Type B pancreatic cell (in vitro differentiated cells): Measurements from ENCODE around the gene KRTAP10-8. TPM values are rescaled to one million over a fixed set of nuclear protein-coding genes. Genes with fewer than 3 reads are reported as not detected.
"Not testable (repeated sequence)": the region's sequence is repeated elsewhere in the genome, so short reads cannot be mapped to it uniquely, and the experiment has no call there.

Experiments used
- DNase-seq: peaks from one replicate; pipeline ENCODE4 v3.0.0; 2021; ENCODE audit warnings: mixed read lengths; ENCODE audit not compliant: unreplicated experiment; ENCODE audit errors: extremely low spot score
- H3K27ac Mint-ChIP-seq: 2 replicates; pipeline ENCODE4 v1.8.0; 2021; ENCODE audit warnings: mild to moderate bottlenecking, mixed read lengths
- H3K27me3 Mint-ChIP-seq: 2 replicates; pipeline ENCODE4 v1.8.0; 2021; ENCODE audit warnings: mixed read lengths
- H3K36me3 Mint-ChIP-seq: 2 replicates; pipeline ENCODE4 v1.8.0; 2021; ENCODE audit warnings: mixed read lengths
- H3K4me1 Mint-ChIP-seq: one replicate; pipeline ENCODE4 v1.8.0; 2021; ENCODE audit warnings: mixed read lengths; ENCODE audit not compliant: unreplicated experiment
- H3K4me3 Mint-ChIP-seq: 2 replicates; pipeline ENCODE4 v1.8.0; 2021; ENCODE audit warnings: mild to moderate bottlenecking, mixed read lengths
- H3K9me3 Mint-ChIP-seq: 2 replicates; pipeline ENCODE4 v1.8.0; 2021; ENCODE audit warnings: mixed read lengths
- CTCF ChIP-seq: fragments of 200-600 bp; sonication (generic); conservative IDR thresholded peaks from 2 replicates; pipeline ENCODE4 v1.5.0; 2021; ENCODE audit warnings: antibody characterized with exemption, mild to moderate bottlenecking
- total RNA-seq: library from RNA; stranded (reverse); gene quantifications from 2 replicates; pipeline ENCODE4 v1.2.1, GENCODE V29; 2021; ENCODE audit warnings: low replicate concordance

The KRTAP10-8 gene
- total RNA-seq, 1 donor from 2014 or later, result not detected

GRCh38 chr21:44626673-44627143 is 14.8 kb downstream of the KRTAP10-8 start, which contains the start of gene KRTAP10-9:
Gene KRTAP10-9 (plus strand): TSS chr21:44627093. CDS start chr21:44627172, 79 bp downstream.
- no peak for DNase-seq
- H3K4me3 Mint-ChIP-seq, result no peak within 1 kb of the TSS
- H3K4me1 Mint-ChIP-seq, result no peaks in the 10 kb centered on the region
- peaks cover 26% of the 10 kb centered on the region for H3K9me3 Mint-ChIP-seq
- no peaks in the 10 kb centered on the region for H3K36me3 Mint-ChIP-seq
- H3K27ac Mint-ChIP-seq, result no peak within 1 kb of the TSS
- TF ChIP-seq CTCF, result no peak
- H3K27me3 Mint-ChIP-seq, result no peaks in the 10 kb centered on the region

GRCh38 chr21:44627181-44627822 is 15.4 kb downstream of the KRTAP10-8 start:
- not testable (repeated sequence) for DNase-seq, H3K27me3 Mint-ChIP-seq, H3K4me1 Mint-ChIP-seq, H3K36me3 Mint-ChIP-seq, H3K4me3 Mint-ChIP-seq, H3K27ac Mint-ChIP-seq
- H3K9me3 Mint-ChIP-seq, result peaks cover 32% of the 10 kb centered on the region

GRCh38 chr21:44627831-44628233 is 16.0 kb downstream of the KRTAP10-8 start:
- not testable (repeated sequence) for H3K27ac Mint-ChIP-seq, H3K27me3 Mint-ChIP-seq, H3K4me3 Mint-ChIP-seq, DNase-seq, H3K4me1 Mint-ChIP-seq, H3K36me3 Mint-ChIP-seq
- H3K9me3 Mint-ChIP-seq, result peaks cover 33% of the 10 kb centered on the region

GRCh38 chr21:44628707-44629391 is 17.0 kb downstream of the KRTAP10-8 start:
- no peak overlapping the region for H3K27ac Mint-ChIP-seq
- no peak for DNase-seq
- H3K36me3 Mint-ChIP-seq, result no peaks in the 10 kb centered on the region

GRCh38 chr21:44630440-44630839 is 18.6 kb downstream of the KRTAP10-8 start:
- Mint-ChIP-seq H3K36me3 (no peaks in the 10 kb centered on the region), H3K9me3 (peaks cover 24% of the 10 kb centered on the region), H3K27me3 (peaks cover 3% of the 10 kb centered on the region), H3K4me1 (no peaks in the 10 kb centered on the region), H3K4me3 (no peak overlapping the region), H3K27ac (no peak overlapping the region)
- TF ChIP-seq CTCF, result no peak
- no peak for DNase-seq

More at GRCh38 chr21:44628707-44629391, 17.0 kb downstream of the KRTAP10-8 start:
- H3K27me3 Mint-ChIP-seq, result peaks cover 3% of the 10 kb centered on the region
- no peak overlapping the region for H3K4me3 Mint-ChIP-seq
- no peak for TF ChIP-seq CTCF
- peaks cover 27% of the 10 kb centered on the region for H3K9me3 Mint-ChIP-seq
- H3K4me1 Mint-ChIP-seq, result no peaks in the 10 kb centered on the region

- Mint-ChIP-seq H3K27me3 (peaks cover 3% of the 10 kb centered on the region), H3K36me3 (no peaks in the 10 kb centered on the region), H3K9me3 (peaks cover 24% of the 10 kb centered on the region), H3K4me1 (no peaks in the 10 kb centered on the region), H3K4me3 (no peak overlapping the region), H3K27ac (no peak overlapping the region)
- no peak for TF ChIP-seq CTCF
- no peak for DNase-seq
Observed at GRCh38 chr21:44632067-44632466, 20.2 kb downstream of the KRTAP10-8 start.
